NCI-H2081 treated with DMSO at 0.1 percent for 48 hours (cell line): ENCODE measurements around the gene FGF5.
"Not testable (repeated sequence)": the region's sequence is repeated elsewhere in the genome, so short reads cannot be mapped to it uniquely, and the experiment has no call there.

Experiments used
- DNase-seq: peaks from one replicate; lab custom pipeline; 2025; lab: John Stamatoyannopoulos, UW

FGF5 gene

DNA sequence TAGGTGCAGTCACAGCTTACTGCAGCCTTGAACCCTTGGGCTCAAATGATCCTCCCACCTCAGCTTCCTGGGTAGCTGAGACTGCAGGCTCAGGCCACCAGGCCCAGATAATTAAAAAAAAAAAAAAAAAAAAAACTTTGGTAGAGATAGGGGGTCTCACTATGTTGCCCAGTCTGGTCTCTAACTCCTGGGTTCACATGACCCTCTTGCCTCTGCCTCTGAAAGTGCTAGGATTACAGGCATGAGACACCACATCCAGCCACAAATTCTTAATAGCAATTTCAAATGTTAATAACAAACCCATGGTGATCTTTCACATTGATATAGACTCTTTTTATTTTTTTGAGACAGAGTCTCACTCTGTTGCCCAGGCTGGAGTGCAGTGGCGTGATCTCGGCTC, 12.3 kb upstream of the FGF5 start:
- no peak for DNase-seq

DNA sequence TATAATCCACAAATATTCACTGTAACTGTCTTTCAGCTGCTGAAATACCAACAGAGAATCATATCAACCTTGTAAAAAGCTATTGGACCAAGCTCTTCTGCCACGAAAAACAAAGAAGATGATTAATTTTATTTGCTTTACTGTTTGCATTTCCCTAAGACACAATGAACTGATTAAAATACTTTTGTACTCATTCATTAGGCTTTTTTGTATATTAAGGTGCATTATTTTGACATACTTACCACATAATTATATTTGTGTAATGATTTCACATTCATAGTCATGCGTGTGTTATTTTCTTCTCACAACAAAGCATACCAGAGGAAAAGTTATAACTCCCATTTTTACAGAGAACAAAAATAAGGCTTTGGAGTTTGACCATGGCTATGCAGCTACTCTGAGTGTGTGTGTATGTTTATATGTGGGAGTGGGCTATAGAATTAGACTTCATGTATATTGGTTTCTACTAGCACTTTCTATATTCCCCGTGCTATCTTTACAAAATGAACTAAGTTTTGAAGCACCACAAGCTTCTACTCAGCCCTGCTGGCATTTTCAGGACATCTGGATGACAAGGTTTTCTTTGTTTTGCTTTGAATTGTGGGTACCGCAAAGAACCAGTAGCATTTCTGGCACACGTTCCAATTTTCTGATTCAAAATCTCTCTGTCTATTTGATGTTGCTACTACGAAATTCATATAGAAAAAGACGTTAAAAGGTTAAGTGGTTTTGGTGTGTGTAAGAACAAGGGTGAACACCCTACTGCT, 11.0 kb upstream of the FGF5 start:
- DNase-seq: no peak

DNA sequence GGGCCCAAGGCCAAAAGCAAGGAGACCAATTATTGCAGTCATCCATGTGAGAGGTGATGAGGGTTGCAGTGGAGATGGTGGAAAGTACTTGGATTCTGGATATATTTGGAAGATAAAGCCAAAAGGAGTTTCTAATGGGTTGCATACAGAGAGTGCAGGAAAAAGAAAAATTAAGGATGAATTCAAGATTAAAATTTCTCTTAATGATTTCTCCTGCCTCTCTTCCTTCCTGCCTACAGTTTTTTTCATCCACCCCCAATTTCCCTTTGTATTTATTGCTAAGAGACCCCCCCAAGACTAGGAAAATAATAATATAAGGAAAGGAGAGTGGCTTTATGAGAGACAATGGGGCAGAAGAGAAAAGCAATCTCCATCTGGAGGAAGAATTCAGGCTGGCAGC, 8.6 kb upstream of the FGF5 start:
- no peak for DNase-seq

DNA sequence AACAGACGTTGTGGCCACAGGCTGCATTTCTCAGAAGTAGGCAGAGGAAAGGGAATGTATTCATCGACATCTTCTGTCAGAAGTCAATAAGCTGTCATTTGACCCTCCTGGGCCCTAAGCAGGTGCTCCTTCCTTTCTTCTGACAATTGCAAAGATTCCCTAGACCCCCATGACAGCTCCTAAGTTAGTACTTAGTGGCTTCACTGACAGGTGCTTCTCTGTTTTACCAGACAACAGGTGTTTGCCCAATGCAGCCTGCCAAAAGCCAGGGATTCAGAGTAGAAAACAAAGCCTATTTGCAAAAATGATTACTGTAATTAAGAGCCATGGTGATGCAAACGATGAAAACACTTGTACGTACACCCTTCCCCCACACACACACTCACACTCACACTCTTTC, 7.5 kb upstream of the FGF5 start:
- peak; percentile 95 for DNase-seq

DNA sequence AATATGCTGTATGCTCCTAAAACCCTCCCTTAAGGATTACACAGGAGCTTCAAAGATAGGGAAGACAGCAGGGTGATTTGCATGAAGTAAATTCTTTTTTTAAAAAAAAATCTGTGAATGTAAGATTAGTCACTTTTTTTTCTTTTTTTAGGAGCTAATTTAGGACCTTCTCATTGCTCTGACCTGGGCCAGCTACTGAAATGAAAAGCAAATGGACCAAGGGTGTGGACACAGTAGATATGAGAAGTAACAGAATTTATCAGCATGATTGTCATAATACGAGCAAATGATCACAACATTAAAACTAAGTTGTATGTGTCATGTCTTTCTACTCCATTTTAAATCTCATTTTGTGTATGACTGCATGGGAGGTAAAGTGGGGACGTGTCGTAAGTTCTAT, 6.6 kb upstream of the FGF5 start:
- no peak for DNase-seq

DNA sequence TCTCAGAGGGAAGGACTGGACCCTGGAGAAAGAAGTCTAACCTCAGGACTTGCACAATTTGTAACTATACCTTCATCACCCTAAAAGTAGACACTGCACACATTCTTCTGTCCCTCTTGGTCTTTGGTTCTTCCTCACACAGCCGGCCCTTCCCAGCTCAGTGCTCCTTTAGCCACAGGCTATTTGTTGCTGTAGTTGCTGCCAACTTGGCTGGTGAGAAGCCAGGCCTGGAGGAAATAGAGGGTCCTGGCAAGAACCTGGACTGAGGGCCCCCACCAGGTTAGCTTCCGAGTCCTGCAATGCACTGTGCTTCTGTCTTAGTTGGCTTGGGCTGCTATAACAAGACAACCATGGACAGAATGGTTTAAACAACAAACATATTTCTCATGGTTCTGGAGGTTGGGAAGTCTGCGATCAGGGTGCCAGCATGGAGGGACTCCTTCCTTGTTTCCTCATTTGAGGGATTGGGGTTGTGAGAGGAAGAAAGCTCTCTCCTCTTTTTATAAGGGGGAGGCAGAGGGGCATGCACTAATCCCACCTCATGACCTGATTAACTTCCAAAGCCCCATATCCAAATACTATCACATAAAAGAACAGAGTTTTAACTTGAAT, 4.4 kb upstream of the FGF5 start:
- DNase-seq: no peak

DNA sequence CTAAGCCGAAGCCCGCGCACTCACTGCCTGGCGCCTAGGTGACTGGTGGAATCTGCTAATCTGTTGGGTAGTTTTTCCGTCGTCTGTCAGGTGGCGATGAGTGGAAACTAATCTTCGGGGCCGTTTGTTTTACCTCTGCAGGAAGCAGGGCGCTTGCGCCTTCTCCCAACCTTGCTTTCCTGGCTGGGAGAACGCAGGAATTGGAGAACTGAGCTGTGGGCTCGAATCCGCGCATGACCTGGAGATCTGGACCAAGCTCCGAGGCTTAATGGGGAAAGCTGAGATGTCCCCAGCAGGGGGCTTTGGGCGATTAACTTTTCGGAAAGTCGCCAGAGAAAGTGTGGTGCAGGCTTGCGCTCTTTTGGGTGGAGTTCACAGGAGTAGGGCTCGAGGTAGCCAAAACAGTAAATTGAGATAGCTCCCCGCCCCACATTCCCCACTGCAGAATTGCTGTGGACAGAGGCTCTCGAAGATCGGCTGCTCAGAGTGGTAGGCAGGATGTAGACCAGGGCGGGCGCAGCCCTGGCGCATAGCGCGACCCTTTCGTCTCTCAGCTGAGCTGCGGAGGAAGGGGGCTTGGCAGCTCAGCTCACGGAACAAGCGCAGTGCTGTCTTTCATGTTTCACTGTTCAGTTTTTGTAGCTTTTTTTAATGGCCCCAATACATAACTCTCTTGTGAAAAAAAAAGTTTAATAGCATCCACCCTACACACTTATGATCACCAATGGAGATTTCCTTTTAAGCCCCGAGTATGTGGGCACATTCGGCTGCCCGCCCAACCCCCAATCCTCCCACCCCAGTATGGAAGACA, 2.7 kb upstream of the FGF5 start:
- no peak for DNase-seq

DNA sequence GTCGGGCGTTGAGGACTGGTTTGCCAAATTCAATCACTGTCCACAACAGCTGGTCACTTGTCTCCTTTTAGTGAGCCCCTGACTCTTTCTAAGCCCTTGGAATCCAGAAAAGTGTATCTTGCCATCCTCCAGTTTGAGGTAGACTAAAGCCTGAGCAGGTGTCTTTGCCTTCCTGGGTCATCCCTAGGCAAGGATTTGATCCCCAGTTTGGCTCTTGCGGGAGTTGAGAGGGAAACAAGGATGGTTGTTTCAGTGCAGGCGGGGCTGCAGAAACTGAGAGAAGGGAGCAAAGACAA, 2.2 kb upstream of the FGF5 start:
- no peak for DNase-seq

DNA sequence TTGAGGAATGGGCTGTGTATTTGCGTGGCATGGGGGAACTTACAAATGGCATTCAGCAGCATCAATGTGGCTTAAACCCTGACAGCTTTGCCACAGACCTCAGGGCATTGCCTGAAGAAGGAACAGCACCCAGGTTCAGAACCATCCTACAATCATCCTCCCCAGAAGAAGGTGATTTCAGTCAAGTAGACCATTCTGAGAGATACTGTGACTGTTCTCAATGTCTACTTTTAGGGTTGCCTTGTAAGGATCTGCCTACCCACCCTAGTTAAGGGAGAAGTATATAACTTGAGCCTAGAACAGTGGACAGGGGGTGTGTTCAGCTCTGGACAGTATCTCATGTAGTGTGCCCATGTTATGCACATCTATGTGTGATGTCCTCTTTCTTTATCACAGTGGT, 1.6 kb upstream of the FGF5 start:
- DNase-seq: no peak

DNA sequence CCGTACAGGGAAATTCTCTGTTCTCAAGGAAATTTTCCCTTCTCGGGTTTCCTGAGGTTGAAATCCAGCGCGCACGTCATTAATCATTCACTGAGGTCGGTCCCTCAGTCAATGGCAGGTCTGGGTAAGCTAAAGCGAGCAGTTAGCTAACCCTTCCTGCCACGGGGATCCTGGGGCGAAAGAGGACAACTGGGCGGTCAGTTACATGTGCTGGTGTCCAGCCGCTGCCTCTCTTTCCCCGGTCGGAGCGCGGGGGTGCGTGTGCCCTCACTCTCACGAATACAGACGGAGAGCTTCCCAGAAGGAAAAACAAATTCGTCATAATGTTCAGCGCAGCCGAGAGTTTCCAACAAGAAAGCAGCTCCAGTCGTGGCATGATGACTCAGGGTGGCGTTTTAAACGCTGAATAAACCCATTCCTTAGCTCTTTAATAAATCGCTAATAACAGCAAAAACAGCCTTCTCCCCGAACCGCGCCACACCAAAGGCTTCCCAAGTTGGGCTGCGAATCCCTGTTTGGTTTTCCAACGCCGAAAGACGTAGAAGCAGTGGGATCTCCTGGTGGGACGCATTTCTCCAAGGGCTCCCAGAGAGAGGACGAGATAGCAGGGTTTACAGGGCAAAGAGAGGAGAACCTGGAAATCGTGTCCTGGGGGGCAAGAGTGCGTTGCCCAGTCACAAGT, 752 bp upstream of the FGF5 start:
- DNase-seq: no peak

DNA sequence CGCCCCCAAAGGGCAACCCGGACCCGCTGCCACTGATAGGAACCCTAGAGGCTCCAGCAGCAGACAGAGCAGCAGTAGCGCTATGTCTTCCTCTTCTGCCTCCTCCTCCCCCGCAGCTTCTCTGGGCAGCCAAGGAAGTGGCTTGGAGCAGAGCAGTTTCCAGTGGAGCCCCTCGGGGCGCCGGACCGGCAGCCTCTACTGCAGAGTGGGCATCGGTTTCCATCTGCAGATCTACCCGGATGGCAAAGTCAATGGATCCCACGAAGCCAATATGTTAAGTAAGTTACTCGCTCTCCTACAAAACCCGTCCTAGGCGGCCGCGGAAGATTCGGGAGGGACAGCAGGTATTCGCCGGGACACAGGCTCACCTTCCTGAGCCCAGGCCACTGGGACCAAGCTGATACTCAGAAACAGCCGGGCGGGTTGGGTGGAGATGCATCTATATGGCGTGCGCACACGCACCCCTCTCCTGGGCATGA, 477 bp downstream of the FGF5 start:
- no peak for DNase-seq

DNA sequence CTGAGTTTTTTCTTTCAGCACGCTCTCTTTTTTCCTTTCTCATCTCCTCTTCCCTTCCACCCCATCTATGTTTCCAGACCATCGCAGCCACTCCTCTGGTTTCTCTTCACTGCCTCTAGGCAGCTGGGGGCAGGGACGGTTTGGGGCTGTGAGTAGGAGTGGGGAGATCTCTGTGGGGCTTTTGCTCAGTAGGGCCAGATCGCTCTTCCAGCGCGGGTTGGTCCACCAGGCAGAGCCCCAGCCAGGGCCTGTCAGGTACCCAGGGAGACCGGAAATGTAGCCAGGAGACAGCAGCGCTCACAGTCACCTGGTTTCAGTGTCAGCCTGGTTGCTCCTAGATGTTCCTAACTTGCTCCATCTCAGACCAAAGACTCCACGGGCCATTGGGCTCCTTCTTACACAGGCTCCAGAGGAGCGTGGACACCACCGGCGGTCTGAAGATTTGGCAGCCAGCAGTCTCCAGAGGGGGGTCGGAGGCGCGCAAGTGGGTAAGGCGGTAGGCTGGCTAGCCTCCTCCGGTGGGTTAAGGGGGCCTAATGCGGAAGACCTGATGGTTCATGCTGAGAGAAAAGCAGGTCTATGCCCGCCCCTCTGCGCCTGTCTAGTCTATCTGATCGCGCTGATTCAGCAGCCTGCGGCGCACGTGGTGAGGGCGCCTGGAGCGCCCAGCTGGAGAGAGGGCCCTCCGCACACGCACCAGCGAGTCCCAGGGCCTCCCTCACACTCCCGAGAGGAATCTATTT, 1.8 kb downstream of the FGF5 start:
- no peak for DNase-seq

DNA sequence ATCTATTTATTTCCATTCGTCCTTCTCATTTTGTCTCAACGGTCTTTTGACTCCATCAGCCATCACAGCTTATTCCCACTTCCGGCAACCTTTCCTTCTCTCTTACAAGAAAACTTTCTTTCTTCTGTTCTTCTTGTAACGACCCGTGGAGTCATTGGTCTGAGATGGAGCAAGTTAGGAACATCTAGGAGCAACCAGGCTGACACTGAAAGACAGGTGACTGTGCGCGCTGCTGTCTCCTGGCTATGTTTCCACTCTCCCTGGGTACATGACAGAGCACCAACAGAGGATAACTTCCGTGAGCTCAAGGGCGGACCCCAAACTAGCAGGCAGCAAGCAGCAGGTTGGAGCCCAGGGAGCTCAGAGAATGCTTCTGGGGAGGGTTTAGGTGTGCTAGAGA, 2.5 kb downstream of the FGF5 start:
- no peak for DNase-seq

DNA sequence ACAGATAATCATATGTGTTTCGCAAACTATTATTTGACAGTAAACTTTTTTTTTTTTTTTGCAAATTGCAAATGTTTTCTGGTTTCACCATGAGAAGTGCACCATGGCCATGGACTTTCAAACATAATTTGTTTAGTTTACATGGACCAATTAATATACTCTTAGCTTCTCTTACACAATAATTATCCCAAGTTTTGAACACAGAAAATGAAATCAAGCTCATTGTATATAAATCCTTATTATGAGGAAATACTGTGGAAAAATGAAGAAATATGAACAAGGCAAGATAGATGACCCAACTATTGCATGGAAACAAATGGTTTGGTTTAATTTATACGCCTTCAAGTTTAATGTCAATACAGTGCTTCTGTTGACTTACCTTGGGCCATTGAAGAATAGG, 3.9 kb downstream of the FGF5 start:
- no peak for DNase-seq

DNA sequence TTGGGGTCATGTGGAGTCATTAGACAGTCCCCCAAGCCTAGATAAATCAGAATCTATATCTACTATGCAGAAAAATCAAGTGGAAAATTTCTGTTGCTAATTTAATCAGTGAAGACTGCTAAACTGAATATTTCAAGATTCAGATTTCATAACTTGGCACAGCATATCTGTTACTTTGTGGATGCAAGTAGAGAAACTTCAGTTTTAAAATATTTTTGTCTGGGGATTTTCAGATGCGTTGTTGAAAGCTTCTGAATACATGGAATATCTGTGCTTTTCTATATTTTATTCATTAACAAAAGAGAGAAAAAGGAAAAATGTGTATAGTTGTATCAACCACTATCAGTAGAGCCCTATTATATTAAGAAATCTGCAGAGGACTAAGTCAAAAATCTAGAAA, 4.4 kb downstream of the FGF5 start:
- DNase-seq: no peak

DNA sequence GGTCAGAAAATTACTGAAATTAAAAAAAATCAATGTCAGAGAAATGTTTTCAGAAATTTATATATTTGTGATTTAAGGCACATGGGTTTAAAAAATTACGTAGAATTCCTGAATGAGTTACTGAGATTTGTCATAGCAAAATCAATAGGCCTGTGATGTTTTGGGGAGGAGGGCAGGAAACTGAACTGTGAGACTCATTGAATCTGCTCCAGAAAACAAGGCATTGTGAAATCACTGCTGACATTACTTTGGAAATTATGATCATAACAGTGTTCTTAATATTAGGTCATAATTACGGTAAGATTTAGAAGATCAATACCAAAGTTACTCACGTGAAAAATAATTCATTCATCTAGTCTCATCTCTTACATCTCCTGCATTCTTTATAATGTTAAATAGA, 5.3 kb downstream of the FGF5 start:
- DNase-seq: no peak

DNA sequence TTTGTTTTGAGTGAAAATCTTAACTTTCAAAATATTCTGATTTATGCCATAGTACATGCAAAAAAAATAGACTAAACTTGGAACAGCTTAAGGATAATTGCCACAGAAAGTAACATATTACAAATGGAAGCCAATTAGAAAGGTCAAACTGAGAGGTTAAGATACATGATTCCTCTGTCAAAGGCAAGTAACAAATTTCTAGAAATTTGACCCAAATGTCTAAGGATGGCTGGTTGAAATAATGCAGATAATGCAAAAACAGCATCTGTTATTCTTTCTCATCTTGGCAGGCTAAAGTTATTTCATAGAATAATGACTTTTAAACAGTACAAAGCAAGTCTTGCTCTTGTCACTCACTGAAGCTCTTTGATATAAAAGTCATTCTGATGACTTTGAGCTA, 10.5 kb downstream of the FGF5 start:
- no peak for DNase-seq

DNA sequence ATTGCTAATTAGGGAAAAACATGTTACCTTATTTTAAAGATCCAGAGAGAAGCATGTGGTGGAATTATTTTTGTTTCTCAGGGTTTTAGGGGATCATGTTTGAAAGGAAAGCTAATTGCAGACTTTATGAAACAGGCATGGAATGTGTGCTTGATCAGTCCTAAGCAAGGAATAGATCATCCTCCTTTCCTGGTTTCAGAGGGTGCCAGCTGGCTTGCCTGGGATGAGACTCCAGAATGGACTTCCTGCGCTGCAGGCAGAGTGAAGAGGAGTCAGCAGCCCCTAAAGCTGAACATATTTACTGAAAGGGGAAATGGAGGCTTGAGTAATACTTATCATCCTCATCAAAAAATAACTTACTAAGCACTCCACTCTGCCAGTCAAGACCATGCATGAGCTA, 13.3 kb downstream of the FGF5 start:
- DNase-seq: no peak

DNA sequence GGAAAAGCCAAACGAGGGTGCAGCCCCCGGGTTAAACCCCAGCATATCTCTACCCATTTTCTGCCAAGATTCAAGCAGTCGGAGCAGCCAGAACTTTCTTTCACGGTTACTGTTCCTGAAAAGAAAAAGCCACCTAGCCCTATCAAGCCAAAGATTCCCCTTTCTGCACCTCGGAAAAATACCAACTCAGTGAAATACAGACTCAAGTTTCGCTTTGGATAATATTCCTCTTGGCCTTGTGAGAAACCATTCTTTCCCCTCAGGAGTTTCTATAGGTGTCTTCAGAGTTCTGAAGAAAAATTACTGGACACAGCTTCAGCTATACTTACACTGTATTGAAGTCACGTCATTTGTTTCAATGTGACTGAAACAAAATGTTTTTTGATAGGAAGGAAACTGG, 20.0 kb downstream of the FGF5 start:
- no peak for DNase-seq

DNA sequence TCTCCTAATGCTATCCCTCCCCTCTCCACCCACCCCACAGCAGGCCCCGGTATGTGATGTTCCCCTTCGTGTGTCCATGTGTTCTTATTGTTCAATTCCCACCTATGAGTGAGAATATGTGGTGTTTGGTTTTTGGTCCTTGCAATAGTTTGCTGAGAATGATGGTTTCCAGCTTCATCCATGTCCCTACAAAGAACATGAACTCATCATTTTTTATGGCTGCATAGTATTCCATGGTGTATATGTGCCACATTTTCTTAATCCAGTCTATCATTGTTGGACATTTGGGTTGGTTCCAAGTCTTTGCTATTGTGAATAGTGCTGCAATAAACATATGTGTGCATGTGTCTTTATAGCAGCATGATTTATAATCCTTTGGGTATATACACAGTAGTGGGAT, 24.2 kb downstream of the FGF5 start:
- DNase-seq: not testable (repeated sequence)

DNA sequence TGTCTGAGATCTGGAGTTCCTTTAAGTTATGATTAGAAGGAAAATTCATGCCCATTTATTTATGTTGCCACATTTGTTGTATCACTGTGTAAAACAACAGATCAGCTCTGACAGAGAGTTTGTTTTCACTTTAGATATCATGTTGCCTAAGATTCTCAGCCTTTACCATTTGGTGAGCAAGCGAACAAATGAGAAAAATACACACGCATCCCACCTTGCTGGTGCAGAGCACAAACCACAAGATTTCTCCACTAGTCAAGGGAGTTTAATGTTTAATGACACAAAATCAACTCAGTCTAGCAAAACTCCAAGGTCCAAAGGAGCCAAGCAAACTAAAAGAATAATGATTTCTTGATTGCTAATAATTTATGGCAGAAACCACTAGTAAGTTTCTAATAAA, 27.7 kb downstream of the FGF5 start:
- DNase-seq: no peak

DNA sequence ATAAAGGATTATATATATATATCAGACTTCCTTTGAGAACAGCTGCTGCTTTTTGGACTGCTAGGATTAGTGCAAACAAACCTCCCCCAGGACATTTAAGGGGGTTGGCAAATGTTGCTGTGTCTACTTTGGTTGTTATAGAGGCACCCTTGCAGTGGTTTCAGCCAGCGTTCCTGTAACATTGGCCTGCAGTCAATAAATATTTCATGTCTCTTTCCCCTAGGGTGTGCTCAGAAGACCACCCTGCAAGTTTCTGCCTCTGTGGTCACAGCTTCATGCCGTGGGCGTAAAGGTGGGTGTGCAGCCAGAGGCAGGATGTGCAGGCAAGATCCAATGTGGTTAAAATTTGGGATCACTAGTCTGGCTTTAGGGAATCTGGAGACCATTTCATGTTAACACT, 28.9 kb downstream of the FGF5 start:
- peak; percentile 23 for DNase-seq
